ENCODE measurements around the gene SLC1A6.

- TF ChIP-seq, protein P1, sequence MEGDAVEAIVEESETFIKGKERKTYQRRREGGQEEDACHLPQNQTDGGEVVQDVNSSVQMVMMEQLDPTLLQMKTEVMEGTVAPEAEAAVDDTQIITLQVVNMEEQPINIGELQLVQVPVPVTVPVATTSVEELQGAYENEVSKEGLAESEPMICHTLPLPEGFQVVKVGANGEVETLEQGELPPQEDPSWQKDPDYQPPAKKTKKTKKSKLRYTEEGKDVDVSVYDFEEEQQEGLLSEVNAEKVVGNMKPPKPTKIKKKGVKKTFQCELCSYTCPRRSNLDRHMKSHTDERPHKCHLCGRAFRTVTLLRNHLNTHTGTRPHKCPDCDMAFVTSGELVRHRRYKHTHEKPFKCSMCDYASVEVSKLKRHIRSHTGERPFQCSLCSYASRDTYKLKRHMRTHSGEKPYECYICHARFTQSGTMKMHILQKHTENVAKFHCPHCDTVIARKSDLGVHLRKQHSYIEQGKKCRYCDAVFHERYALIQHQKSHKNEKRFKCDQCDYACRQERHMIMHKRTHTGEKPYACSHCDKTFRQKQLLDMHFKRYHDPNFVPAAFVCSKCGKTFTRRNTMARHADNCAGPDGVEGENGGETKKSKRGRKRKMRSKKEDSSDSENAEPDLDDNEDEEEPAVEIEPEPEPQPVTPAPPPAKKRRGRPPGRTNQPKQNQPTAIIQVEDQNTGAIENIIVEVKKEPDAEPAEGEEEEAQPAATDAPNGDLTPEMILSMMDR (IDR thresholded peaks at IDR 0.05), result no peak
- no peak for TF ChIP-seq POLR2A (IDR thresholded peaks at IDR 0.05)
Observed at GRCh38 chr19:14916848-14917247, 62.8 kb downstream of the SLC1A6 start.

All from transverse colon (tissue), 3 donors.